ENCODE results near the gene ZNF350. TPM values are rescaled to one million over a fixed set of nuclear protein-coding genes. Genes with fewer than 3 reads are reported as not detected.
A peak's percentile ranks its signal among the peaks of the same experiment; 100 is the strongest.

The ZNF350 gene
- total and polyA plus RNA-seq, 2 of the 13 experiments (the other 11 are each of a cell fraction or from before 2014, with no cell fraction given) = 3.7 to 6.9 TPM

GRCh38 chr19:52010674-52011073, 24.0 kb upstream of the ZNF350 start:
- Histone ChIP-seq H3K9ac (ENCODE audit: insufficient read depth, low read depth, low read length) (no peak overlapping the region), H4K20me1 (ENCODE audit: insufficient read depth, low read length) (no peaks in the 10 kb centered on the region), H3K27me3 (ENCODE audit: control insufficient read depth in 1 of 2, insufficient read depth in 2 of 2, low read length in 2 of 2) (no peaks in the 10 kb centered on the region; a peak in 1 of 5 replicates), H3K27ac (ENCODE audit: extremely low read length, insufficient read depth, low read length) (no peak overlapping the region), H2AFZ (ENCODE audit: low read length) (no peak overlapping the region), H3K79me2 (ENCODE audit: insufficient read depth, low read length) (peaks cover 20% of the 10 kb centered on the region), H3K4me2 (ENCODE audit: low read depth, low read length) (no peak overlapping the region), H3K36me3 (replicated peaks in 1 of 2; ENCODE audit: control insufficient read depth in 1 of 2, insufficient read depth in 2 of 2, low read length in 2 of 2) (peaks cover 6 to 16% of the 10 kb centered on the region in 2 experiments; a peak in 4 of 5 replicates), H3K4me1 (ENCODE audit: insufficient read depth, low read length) (peaks cover 18% of the 10 kb centered on the region), H3K9me3 (ENCODE audit: low read length) (peaks cover 3% of the 10 kb centered on the region; the same call in 1 of the 2 replicates), H3K4me3 (replicated peaks in 1 of 3; ENCODE audit: insufficient read depth in 1 of 3, low read depth in 2 of 3, low read length in 3 of 3) (no peak overlapping the region)
- 17% methylated on average over 1 of the region's 1 CpG for WGBS (ENCODE audit: low lambda C conversion rate)
- no TSS peak for BruUV-seq (replicated peaks)
- TF ChIP-seq SP2 (CRISPR knock-in tag; IDR thresholded peaks at IDR 0.05) = no peak
- no peak for TF ChIP-seq FOXA1 (IDR thresholded peaks at IDR 0.05)
- TF ChIP-seq FOXA1 (CRISPR knock-in tag; IDR thresholded peaks at IDR 0.05) = peak; percentile 60
- peak; percentile 89 for TF ChIP-seq ZNF7 (CRISPR knock-in tag; IDR thresholded peaks at IDR 0.05)
- no peak for TF ChIP-seq ZNF407 (CRISPR knock-in tag; IDR thresholded peaks at IDR 0.05; ENCODE audit: not compliant biosample characterization)
- TF ChIP-seq FOXP4 (CRISPR knock-in tag; IDR thresholded peaks at IDR 0.05) = no peak
- peak; percentile 58 for TF ChIP-seq FOXA3 (CRISPR knock-in tag; IDR thresholded peaks at IDR 0.05)
- TF ChIP-seq NFE2L1 (CRISPR knock-in tag; IDR thresholded peaks at IDR 0.05; ENCODE audit: borderline replicate concordance) = no peak
- no peak for TF ChIP-seq SP1 (IDR thresholded peaks at IDR 0.05)
- TF ChIP-seq SP1 (CRISPR knock-in tag; IDR thresholded peaks at IDR 0.05) = no peak
- TF ChIP-seq ZNF572 (CRISPR knock-in tag; IDR thresholded peaks at IDR 0.05) = no peak
- no peak for TF ChIP-seq ZSCAN5A (CRISPR knock-in tag; IDR thresholded peaks at IDR 0.05; ENCODE audit: borderline replicate concordance)
- no peak for TF ChIP-seq FOXC1 (CRISPR knock-in tag; IDR thresholded peaks at IDR 0.05; ENCODE audit: borderline replicate concordance)
- CTCF ChIA-PET (ENCODE audit: low intra/inter-chr PET ratio, low total read pairs) = no interaction called here
- POLR2A ChIA-PET = interaction anchor here (1.2 kb wide), 1 partner anchor 18 kb away, joined by 4 read pairs; the partner anchor contains the start of gene ZNF614
- ATAC-seq (no peak), FAIRE-seq (no peak), DNase-seq (ENCODE audit: low spot score) (no peak)
- intact Hi-C loops (cut with micrococcal nuclease; ENCODE audit: unreplicated experiment) (no loop called here), in situ Hi-C loops (cut with HindIII; ENCODE audit: extremely low pct_ligation_motif_present, low pct_unique_long_range_greater_than_20kb) (no loop called here)

Measured in HepG2 (cell line).